ENCODE measurements around the gene SMIM24. TPM values are rescaled to one million over a fixed set of nuclear protein-coding genes. Genes with fewer than 3 reads are reported as not detected.

SMIM24 gene
- total RNA-seq, 1 donor from 2014 or later = 1.3 TPM

- H3K9me3 Mint-ChIP-seq (ENCODE audit: low read depth) = no peaks in the 10 kb centered on the region
- TF ChIP-seq, protein P1, sequence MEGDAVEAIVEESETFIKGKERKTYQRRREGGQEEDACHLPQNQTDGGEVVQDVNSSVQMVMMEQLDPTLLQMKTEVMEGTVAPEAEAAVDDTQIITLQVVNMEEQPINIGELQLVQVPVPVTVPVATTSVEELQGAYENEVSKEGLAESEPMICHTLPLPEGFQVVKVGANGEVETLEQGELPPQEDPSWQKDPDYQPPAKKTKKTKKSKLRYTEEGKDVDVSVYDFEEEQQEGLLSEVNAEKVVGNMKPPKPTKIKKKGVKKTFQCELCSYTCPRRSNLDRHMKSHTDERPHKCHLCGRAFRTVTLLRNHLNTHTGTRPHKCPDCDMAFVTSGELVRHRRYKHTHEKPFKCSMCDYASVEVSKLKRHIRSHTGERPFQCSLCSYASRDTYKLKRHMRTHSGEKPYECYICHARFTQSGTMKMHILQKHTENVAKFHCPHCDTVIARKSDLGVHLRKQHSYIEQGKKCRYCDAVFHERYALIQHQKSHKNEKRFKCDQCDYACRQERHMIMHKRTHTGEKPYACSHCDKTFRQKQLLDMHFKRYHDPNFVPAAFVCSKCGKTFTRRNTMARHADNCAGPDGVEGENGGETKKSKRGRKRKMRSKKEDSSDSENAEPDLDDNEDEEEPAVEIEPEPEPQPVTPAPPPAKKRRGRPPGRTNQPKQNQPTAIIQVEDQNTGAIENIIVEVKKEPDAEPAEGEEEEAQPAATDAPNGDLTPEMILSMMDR (IDR thresholded peaks at IDR 0.05; ENCODE audit: unreplicated experiment) = no peak
- H3K4me3 Mint-ChIP-seq (ENCODE audit: low read depth) = no peak overlapping the region
- DNase-seq (ENCODE audit: low spot score, unreplicated experiment) = no peak
- H3K27ac Mint-ChIP-seq = no peak overlapping the region
- no peaks in the 10 kb centered on the region for H3K27me3 Mint-ChIP-seq
- H3K4me1 Mint-ChIP-seq (ENCODE audit: low read depth) = peaks cover 1% of the 10 kb centered on the region
- peaks cover 8% of the 10 kb centered on the region for H3K36me3 Mint-ChIP-seq (ENCODE audit: insufficient read depth)
These were observed 42.4 kb upstream of the SMIM24 start for GRCh38 chr19:3522421-3523360.

- no peak for DNase-seq (ENCODE audit: low spot score, unreplicated experiment)
- Mint-ChIP-seq H3K36me3 (ENCODE audit: insufficient read depth) (peaks cover 6% of the 10 kb centered on the region), H3K9me3 (ENCODE audit: low read depth) (no peaks in the 10 kb centered on the region), H3K4me3 (ENCODE audit: low read depth) (no peak overlapping the region), H3K27ac (peak overlapping the region; percentile 42), H3K4me1 (ENCODE audit: low read depth) (peaks cover 1% of the 10 kb centered on the region), H3K27me3 (no peaks in the 10 kb centered on the region)
- TF ChIP-seq, protein P1 (IDR thresholded peaks at IDR 0.05; ENCODE audit: unreplicated experiment) = no peak
These were observed 40.8 kb upstream of the SMIM24 start for GRCh38 chr19:3521104-3521445.

GRCh38 chr19:3520166-3521103 lies 40.1 kb upstream of the SMIM24 start:
- Mint-ChIP-seq H3K9me3 (ENCODE audit: low read depth) (no peaks in the 10 kb centered on the region), H3K4me3 (ENCODE audit: low read depth) (no peak overlapping the region), H3K27ac (peak overlapping the region; percentile 42), H3K4me1 (ENCODE audit: low read depth) (peaks cover 1% of the 10 kb centered on the region), H3K36me3 (ENCODE audit: insufficient read depth) (peaks cover 6% of the 10 kb centered on the region), H3K27me3 (no peaks in the 10 kb centered on the region)
- no peak for DNase-seq (ENCODE audit: low spot score, unreplicated experiment)
- TF ChIP-seq, protein P1 (IDR thresholded peaks at IDR 0.05; ENCODE audit: unreplicated experiment) = peak; percentile 11

DNA sequence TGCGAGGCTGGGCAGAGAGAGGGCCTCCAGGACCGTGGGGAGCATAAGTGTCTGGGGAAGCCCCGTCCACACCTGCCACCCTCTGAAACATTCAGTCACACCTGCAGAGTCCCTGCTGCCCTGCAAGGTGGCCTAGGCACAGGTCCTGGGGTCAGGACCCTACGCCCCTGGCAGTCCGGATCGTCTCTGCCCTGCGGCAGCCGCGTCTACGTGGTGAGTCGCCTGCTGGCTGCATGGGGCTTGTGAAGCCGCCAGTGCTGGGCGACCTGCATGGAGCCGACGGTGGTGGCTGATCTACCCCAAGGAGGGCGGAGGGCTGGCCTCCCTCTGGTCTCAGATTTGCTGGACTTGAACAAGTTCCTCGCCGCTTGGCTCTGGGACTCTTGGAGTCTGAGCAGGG lies 38.8 kb upstream of the SMIM24 start:
- TF ChIP-seq, protein P1 (IDR thresholded peaks at IDR 0.05; ENCODE audit: unreplicated experiment) = no peak
- no peak overlapping the region for H3K4me3 Mint-ChIP-seq (ENCODE audit: low read depth)
- H3K27ac Mint-ChIP-seq = no peak overlapping the region
- peaks cover 6% of the 10 kb centered on the region for H3K36me3 Mint-ChIP-seq (ENCODE audit: insufficient read depth)
- DNase-seq (ENCODE audit: low spot score, unreplicated experiment) = no peak
- H3K9me3 Mint-ChIP-seq (ENCODE audit: low read depth) = no peaks in the 10 kb centered on the region
- H3K27me3 Mint-ChIP-seq = no peaks in the 10 kb centered on the region
- H3K4me1 Mint-ChIP-seq (ENCODE audit: low read depth) = peaks cover 1% of the 10 kb centered on the region

- TF ChIP-seq, protein P1 (IDR thresholded peaks at IDR 0.05; ENCODE audit: unreplicated experiment) = no peak
These were observed 38.3 kb upstream of the SMIM24 start for GRCh38 chr19:3518659-3519058.

More at GRCh38 chr19:3518659-3519058, 38.3 kb upstream of the SMIM24 start:
- peaks cover 4% of the 10 kb centered on the region for H3K36me3 Mint-ChIP-seq (ENCODE audit: insufficient read depth)
- no peak for DNase-seq (ENCODE audit: low spot score, unreplicated experiment)
- no peak overlapping the region for H3K27ac Mint-ChIP-seq
- H3K4me1 Mint-ChIP-seq (ENCODE audit: low read depth) = peaks cover 1% of the 10 kb centered on the region
- H3K27me3 Mint-ChIP-seq = no peaks in the 10 kb centered on the region
- H3K4me3 Mint-ChIP-seq (ENCODE audit: low read depth) = no peak overlapping the region
- H3K9me3 Mint-ChIP-seq (ENCODE audit: low read depth) = no peaks in the 10 kb centered on the region
